WTC11 (cell line): Measurements from ENCODE around the gene SPINT2.

Experiments
- ATF1 ChIP-seq: sonication (generic); formaldehyde crosslinking; IDR thresholded peaks from 2 replicates; pipeline ENCODE4 v1.8.1; 2023; ENCODE audit warnings: mild to moderate bottlenecking, moderate library complexity, missing genetic modification reagents
- ATF6 ChIP-seq: sonication (generic); formaldehyde crosslinking; IDR thresholded peaks from 2 replicates; pipeline ENCODE4 v1.8.1; 2023; ENCODE audit warnings: mild to moderate bottlenecking, missing genetic modification reagents
- CTCF ChIP-seq: fragments of 200-600 bp; IDR thresholded peaks from 2 replicates; pipeline ENCODE4 v1.8.0; 2022; ENCODE audit warnings: antibody characterized with exemption
- ESRRA ChIP-seq: sonication (generic); formaldehyde crosslinking; IDR thresholded peaks from 2 replicates; pipeline ENCODE4 v1.8.1; 2022; ENCODE audit warnings: mild to moderate bottlenecking, missing genetic modification reagents, borderline replicate concordance
- FOXP1 ChIP-seq: sonication (generic); formaldehyde crosslinking; IDR thresholded peaks from 2 replicates; pipeline ENCODE4 v1.8.0; 2022; ENCODE audit warnings: missing genetic modification reagents, mild to moderate bottlenecking, moderate library complexity, borderline replicate concordance
- ZNF317 ChIP-seq: sonication (generic); formaldehyde crosslinking; IDR thresholded peaks from 2 replicates; pipeline ENCODE4 v1.8.1; 2023; ENCODE audit warnings: low read depth, mild to moderate bottlenecking, moderate library complexity, missing genetic modification reagents, borderline replicate concordance
- ZNF512 ChIP-seq: sonication (generic); formaldehyde crosslinking; IDR thresholded peaks from 2 replicates; pipeline ENCODE4 v1.8.1; 2022; ENCODE audit warnings: missing genetic modification reagents, borderline replicate concordance
- TF ChIP-seq, protein P1 (sequence below): sonication (generic); formaldehyde crosslinking; IDR thresholded peaks from 2 replicates; pipeline ENCODE4 v1.8.1; 2022; ENCODE audit warnings: low read depth, missing genetic modification reagents, borderline replicate concordance
- TF ChIP-seq, protein P2 (sequence below): sonication (generic); formaldehyde crosslinking; IDR thresholded peaks from 2 replicates; pipeline ENCODE4 v1.8.0; 2023; ENCODE audit warnings: missing genetic modification reagents
- TF ChIP-seq, protein P3 (sequence below): sonication (generic); formaldehyde crosslinking; IDR thresholded peaks from 2 replicates; pipeline ENCODE4 v1.8.0; 2022; ENCODE audit warnings: mild to moderate bottlenecking, missing genetic modification reagents
- TF ChIP-seq, protein P4 (sequence below): sonication (generic); formaldehyde crosslinking; IDR thresholded peaks from 2 replicates; pipeline ENCODE4 v1.8.0; 2022; ENCODE audit warnings: mild to moderate bottlenecking, missing genetic modification reagents

DNA sequence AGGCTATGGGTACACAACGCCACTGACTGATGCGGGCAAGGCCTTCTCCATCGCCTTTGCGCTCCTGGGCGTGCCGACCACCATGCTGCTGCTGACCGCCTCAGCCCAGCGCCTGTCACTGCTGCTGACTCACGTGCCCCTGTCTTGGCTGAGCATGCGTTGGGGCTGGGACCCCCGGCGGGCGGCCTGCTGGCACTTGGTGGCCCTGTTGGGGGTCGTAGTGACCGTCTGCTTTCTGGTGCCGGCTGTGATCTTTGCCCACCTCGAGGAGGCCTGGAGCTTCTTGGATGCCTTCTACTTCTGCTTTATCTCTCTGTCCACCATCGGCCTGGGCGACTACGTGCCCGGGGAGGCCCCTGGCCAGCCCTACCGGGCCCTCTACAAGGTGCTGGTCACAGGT lies 62.2 kb downstream of the SPINT2 start:
- TF ChIP-seq FOXP1 (CRISPR knock-in tag) (no peak), ESRRA (no peak), CTCF (no peak), ZNF317 (CRISPR knock-in tag) (no peak), ZNF512 (CRISPR knock-in tag) (no peak), ATF6 (no peak), ATF1 (no peak)
- TF ChIP-seq, protein P1, sequence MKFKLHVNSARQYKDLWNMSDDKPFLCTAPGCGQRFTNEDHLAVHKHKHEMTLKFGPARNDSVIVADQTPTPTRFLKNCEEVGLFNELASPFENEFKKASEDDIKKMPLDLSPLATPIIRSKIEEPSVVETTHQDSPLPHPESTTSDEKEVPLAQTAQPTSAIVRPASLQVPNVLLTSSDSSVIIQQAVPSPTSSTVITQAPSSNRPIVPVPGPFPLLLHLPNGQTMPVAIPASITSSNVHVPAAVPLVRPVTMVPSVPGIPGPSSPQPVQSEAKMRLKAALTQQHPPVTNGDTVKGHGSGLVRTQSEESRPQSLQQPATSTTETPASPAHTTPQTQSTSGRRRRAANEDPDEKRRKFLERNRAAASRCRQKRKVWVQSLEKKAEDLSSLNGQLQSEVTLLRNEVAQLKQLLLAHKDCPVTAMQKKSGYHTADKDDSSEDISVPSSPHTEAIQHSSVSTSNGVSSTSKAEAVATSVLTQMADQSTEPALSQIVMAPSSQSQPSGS (CRISPR knock-in tag): no peak
- TF ChIP-seq, protein P2, sequence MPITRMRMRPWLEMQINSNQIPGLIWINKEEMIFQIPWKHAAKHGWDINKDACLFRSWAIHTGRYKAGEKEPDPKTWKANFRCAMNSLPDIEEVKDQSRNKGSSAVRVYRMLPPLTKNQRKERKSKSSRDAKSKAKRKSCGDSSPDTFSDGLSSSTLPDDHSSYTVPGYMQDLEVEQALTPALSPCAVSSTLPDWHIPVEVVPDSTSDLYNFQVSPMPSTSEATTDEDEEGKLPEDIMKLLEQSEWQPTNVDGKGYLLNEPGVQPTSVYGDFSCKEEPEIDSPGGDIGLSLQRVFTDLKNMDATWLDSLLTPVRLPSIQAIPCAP (CRISPR knock-in tag): no peak
- TF ChIP-seq, protein P3, sequence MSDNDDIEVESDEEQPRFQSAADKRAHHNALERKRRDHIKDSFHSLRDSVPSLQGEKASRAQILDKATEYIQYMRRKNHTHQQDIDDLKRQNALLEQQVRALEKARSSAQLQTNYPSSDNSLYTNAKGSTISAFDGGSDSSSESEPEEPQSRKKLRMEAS: no peak
- TF ChIP-seq, protein P4, sequence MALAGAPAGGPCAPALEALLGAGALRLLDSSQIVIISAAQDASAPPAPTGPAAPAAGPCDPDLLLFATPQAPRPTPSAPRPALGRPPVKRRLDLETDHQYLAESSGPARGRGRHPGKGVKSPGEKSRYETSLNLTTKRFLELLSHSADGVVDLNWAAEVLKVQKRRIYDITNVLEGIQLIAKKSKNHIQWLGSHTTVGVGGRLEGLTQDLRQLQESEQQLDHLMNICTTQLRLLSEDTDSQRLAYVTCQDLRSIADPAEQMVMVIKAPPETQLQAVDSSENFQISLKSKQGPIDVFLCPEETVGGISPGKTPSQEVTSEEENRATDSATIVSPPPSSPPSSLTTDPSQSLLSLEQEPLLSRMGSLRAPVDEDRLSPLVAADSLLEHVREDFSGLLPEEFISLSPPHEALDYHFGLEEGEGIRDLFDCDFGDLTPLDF: no peak
